GM06990 (cell line): ENCODE measurements around the gene SESN1.

Source experiments
- DNase-seq: peaks from one replicate; pipeline ENCODE4 v3.0.0-alpha.2; 2011; ENCODE audit not compliant: insufficient read length; ENCODE audit errors: extremely low read depth
- H3K27me3 ChIP-seq: replicated peaks from 2 replicates; pipeline ENCODE4 v1.6.0; 2011; ENCODE audit warnings: low read length; ENCODE audit not compliant: control insufficient read depth, insufficient read depth
- H3K36me3 ChIP-seq: 2 replicates; pipeline ENCODE4 v1.5.1; 2011; ENCODE audit warnings: low read length; ENCODE audit not compliant: control insufficient read depth, insufficient read depth
- H3K4me3 ChIP-seq: replicated peaks from 2 replicates; pipeline ENCODE4 v1.5.1; 2011; ENCODE audit warnings: low read depth, mild to moderate bottlenecking, control low read depth, low read length
- CTCF ChIP-seq: IDR thresholded peaks from 2 replicates; pipeline ENCODE4 v1.5.1; 2011; ENCODE audit warnings: low read length, control low read depth, mild to moderate bottlenecking, inconsistent platforms; ENCODE audit not compliant: insufficient read depth, poor library complexity, severe bottlenecking

The SESN1 gene

GRCh38 chr6:109082188-109082577 is 12.5 kb downstream of the SESN1 start:
- no peaks in the 10 kb centered on the region for H3K27me3 ChIP-seq
- H3K36me3 ChIP-seq, result no peaks in the 10 kb centered on the region
- TF ChIP-seq CTCF, result no peak
- DNase-seq, result no peak
- H3K4me3 ChIP-seq, result no peak overlapping the region

- TF ChIP-seq CTCF, result no peak
- H3K36me3 ChIP-seq, result no peaks in the 10 kb centered on the region
Observed at GRCh38 chr6:109081516-109082187, 13.0 kb downstream of the SESN1 start.

DNA sequence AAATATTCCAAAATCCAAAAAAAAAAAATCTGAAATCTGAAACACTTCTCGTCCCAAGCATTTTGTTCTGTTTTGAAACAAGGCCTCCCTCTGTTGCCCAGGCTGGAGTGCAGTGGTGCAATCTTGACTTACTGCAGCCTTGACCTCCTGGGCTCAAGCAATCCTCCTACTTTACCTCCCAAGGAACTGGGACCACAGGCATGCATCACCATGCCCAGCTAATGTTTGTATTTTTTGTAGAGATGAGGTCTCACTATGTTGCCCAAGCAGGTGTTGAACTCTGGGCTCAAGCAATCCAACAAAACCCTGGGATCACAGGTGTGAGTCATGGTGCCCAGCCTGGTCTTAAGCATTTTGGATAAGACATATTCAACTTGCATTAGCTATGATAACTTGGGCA is 13.6 kb downstream of the SESN1 start:
- no peak for TF ChIP-seq CTCF
- DNase-seq, result no peak

More at GRCh38 chr6:109081516-109082187, 13.0 kb downstream of the SESN1 start:
- no peak overlapping the region for H3K4me3 ChIP-seq
- no peaks in the 10 kb centered on the region for H3K27me3 ChIP-seq
- DNase-seq, result no peak

GRCh38 chr6:109079981-109080380 is 14.7 kb downstream of the SESN1 start:
- DNase-seq, result no peak
- Histone ChIP-seq H3K36me3 (no peaks in the 10 kb centered on the region), H3K27me3 (no peaks in the 10 kb centered on the region), H3K4me3 (no peak overlapping the region)
- no peak for TF ChIP-seq CTCF

More for the DNA sequence above, 13.6 kb downstream of the SESN1 start:
- no peaks in the 10 kb centered on the region for H3K27me3 ChIP-seq
- H3K4me3 ChIP-seq, result no peak overlapping the region
- no peaks in the 10 kb centered on the region for H3K36me3 ChIP-seq

GRCh38 chr6:109076377-109076776 is 18.3 kb downstream of the SESN1 start:
- TF ChIP-seq CTCF, result no peak
- H3K36me3 ChIP-seq, result no peaks in the 10 kb centered on the region
- no peak overlapping the region for H3K4me3 ChIP-seq
- no peak for DNase-seq
- no peaks in the 10 kb centered on the region for H3K27me3 ChIP-seq

- H3K36me3 ChIP-seq, result no peaks in the 10 kb centered on the region
- H3K4me3 ChIP-seq, result no peak overlapping the region
- no peaks in the 10 kb centered on the region for H3K27me3 ChIP-seq
- DNase-seq, result no peak
- no peak for TF ChIP-seq CTCF
Observed at GRCh38 chr6:109075934-109076333, 18.7 kb downstream of the SESN1 start.
